Stomach (tissue), 4 donors: ENCODE data around the gene SLC25A40.

Experiments used
- POLR2AphosphoS5 ChIP-seq, 3 donors: sonication (generic); formaldehyde crosslinking; IDR thresholded peaks; one replicate each; pipeline ENCODE4 v1.6.1; 2016; ENCODE audit warnings: antibody characterized with exemption in 3 of 3
- TF ChIP-seq, protein P1 (sequence below), 7 experiments: fragments of 450-650 bp in 4 of 7; fragments of 200-600 bp in 3 of 7; sonication (generic) in 3 of 7; IDR thresholded peaks; one replicate each; pipeline ENCODE4 v1.5.1; 2016 to 2019; ENCODE audit warnings: antibody characterized with exemption in 7 of 7, control low read depth in 2 of 7, mild to moderate bottlenecking in 1 of 7

- TF ChIP-seq, protein P1, sequence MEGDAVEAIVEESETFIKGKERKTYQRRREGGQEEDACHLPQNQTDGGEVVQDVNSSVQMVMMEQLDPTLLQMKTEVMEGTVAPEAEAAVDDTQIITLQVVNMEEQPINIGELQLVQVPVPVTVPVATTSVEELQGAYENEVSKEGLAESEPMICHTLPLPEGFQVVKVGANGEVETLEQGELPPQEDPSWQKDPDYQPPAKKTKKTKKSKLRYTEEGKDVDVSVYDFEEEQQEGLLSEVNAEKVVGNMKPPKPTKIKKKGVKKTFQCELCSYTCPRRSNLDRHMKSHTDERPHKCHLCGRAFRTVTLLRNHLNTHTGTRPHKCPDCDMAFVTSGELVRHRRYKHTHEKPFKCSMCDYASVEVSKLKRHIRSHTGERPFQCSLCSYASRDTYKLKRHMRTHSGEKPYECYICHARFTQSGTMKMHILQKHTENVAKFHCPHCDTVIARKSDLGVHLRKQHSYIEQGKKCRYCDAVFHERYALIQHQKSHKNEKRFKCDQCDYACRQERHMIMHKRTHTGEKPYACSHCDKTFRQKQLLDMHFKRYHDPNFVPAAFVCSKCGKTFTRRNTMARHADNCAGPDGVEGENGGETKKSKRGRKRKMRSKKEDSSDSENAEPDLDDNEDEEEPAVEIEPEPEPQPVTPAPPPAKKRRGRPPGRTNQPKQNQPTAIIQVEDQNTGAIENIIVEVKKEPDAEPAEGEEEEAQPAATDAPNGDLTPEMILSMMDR (IDR thresholded peaks at IDR 0.05), result no peak
- no peak for TF ChIP-seq POLR2AphosphoS5 (IDR thresholded peaks at IDR 0.05)
These were observed 43.0 kb downstream of the SLC25A40 start for GRCh38 chr7:87833130-87833529.
